B cell (primary cell): ENCODE data around the gene IL4R. TPM values are rescaled to one million over a fixed set of nuclear protein-coding genes. Genes with fewer than 3 reads are reported as not detected.

ENCODE experiments used
- ATAC-seq: fragments of 200-7000 bp; cut with Tn5 transposase; one replicate; pipeline ENCODE4 v1.10.0; 2021; ENCODE audit warnings: low read depth, mild to moderate bottlenecking, moderate number of reproducible peaks, moderate library complexity
- CTCF ChIA-PET: fragments of 350-600 bp; sonication (Branson Sonifier 250); formaldehyde crosslinking; loops from one replicate; lab custom pipeline; 2021; ENCODE audit warnings: antibody characterized with exemption, inconsistent platforms; lab: Charles Lee
- POLR2A ChIA-PET: fragments of 350-600 bp; sonication (Branson Sonifier 250); formaldehyde crosslinking; loops from one replicate; lab custom pipeline; 2021; ENCODE audit warnings: antibody characterized with exemption; lab: Charles Lee
- DNase-seq: peaks from one replicate; pipeline ENCODE4 v3.0.0; 2013
- H2AFZ ChIP-seq: 2 replicates; pipeline ENCODE4 v1.6.1; 2012; ENCODE audit warnings: mild to moderate bottlenecking, low read depth, low read length; ENCODE audit not compliant: insufficient read depth, poor library complexity, severe bottlenecking
- H3K27ac ChIP-seq, 2 donors: 1 replicate in 1 of 2; 2 replicates in 1 of 2; pipeline ENCODE4 v1.5.1; 2012 to 2013; ENCODE audit warnings: low read length in 2 of 2, mild to moderate bottlenecking in 2 of 2, moderate library complexity in 1 of 2
- H3K27me3 ChIP-seq, 4 experiments: fragments of 200-600 bp in 1 of 4; sonication (generic) in 1 of 4; replicated peaks in 1 of 4; 1 replicate in 2 of 4; 2 replicates in 2 of 4; pipeline versions ENCODE4 v1.6.1 to v1.7.0; 2013 to 2016; ENCODE audit warnings: low read length in 3 of 4, mild to moderate bottlenecking in 2 of 4, mixed read lengths in 1 of 4, moderate library complexity in 1 of 4; ENCODE audit not compliant: insufficient read depth in 4 of 4, control insufficient read depth in 3 of 4; ENCODE audit errors: control extremely low read depth in 1 of 4
- H3K36me3 ChIP-seq, 2 experiments: replicated peaks in 1 of 2; 1 replicate in 1 of 2; 2 replicates in 1 of 2; pipeline versions ENCODE4 v1.6.1 to v1.7.1; 2013; ENCODE audit warnings: low read length in 1 of 2; ENCODE audit not compliant: insufficient read depth in 2 of 2, control insufficient read depth in 1 of 2; ENCODE audit errors: control extremely low read depth in 1 of 2, extremely low read depth in 1 of 2
- H3K4me1 ChIP-seq, 2 donors: fragments of 200-600 bp in 1 of 2; sonication (generic) in 1 of 2; 1 replicate in 1 of 2; 2 replicates in 1 of 2; pipeline versions ENCODE4 v1.5.1 to v1.6.1; 2013 to 2017; ENCODE audit warnings: low read length in 2 of 2; ENCODE audit not compliant: control insufficient read depth in 2 of 2, insufficient read depth in 2 of 2
- H3K4me2 ChIP-seq: replicated peaks from 2 replicates; pipeline ENCODE3; 2012; ENCODE audit warnings: mild to moderate bottlenecking, low read depth, low read length; ENCODE audit not compliant: poor library complexity, severe bottlenecking
- H3K4me3 ChIP-seq, 5 experiments: fragments of 200-600 bp in 1 of 5; sonication (generic) in 1 of 5; 1 replicate in 3 of 5; 2 replicates in 2 of 5; pipeline versions ENCODE4 v1.5.1 to v1.7.0; 2011 to 2016; ENCODE audit warnings: low read length in 4 of 5, mild to moderate bottlenecking in 4 of 5, low read depth in 2 of 5, control low read depth in 1 of 5, moderate library complexity in 1 of 5; ENCODE audit not compliant: insufficient read depth in 1 of 5; ENCODE audit errors: control extremely low read depth in 1 of 5, extremely low read depth in 1 of 5
- H3K79me2 ChIP-seq: fragments of 200-600 bp; sonication (generic); one replicate; pipeline ENCODE4 v1.6.0; 2016; ENCODE audit warnings: low read length; ENCODE audit not compliant: control insufficient read depth, insufficient read depth
- H3K9ac ChIP-seq: fragments of 200-600 bp; sonication (generic); 2 replicates; pipeline ENCODE4 v1.6.1; 2017; ENCODE audit warnings: mild to moderate bottlenecking, low read length, moderate library complexity
- H3K9me3 ChIP-seq, 3 donors: one replicate each; pipeline versions ENCODE4 v1.6.1 to v1.7.1; 2013; ENCODE audit warnings: low read length in 2 of 3; ENCODE audit not compliant: control insufficient read depth in 2 of 3, insufficient read depth in 1 of 3; ENCODE audit errors: control extremely low read depth in 1 of 3
- H4K20me1 ChIP-seq: 2 replicates; pipeline ENCODE4 v1.6.0; 2012; ENCODE audit warnings: mild to moderate bottlenecking, low read length; ENCODE audit not compliant: insufficient read depth, control insufficient read depth, poor library complexity, severe bottlenecking
- H3K27ac Mint-ChIP-seq: one replicate; pipeline ENCODE4 v1.8.0; 2021; ENCODE audit warnings: mixed read lengths
- H3K27me3 Mint-ChIP-seq: one replicate; pipeline ENCODE4 v1.8.0; 2021; ENCODE audit warnings: mixed read lengths
- H3K4me1 Mint-ChIP-seq: one replicate; pipeline ENCODE4 v1.8.0; 2021; ENCODE audit warnings: mixed read lengths
- H3K4me3 Mint-ChIP-seq: one replicate; pipeline ENCODE4 v1.8.0; 2021; ENCODE audit warnings: mixed read lengths
- H3K9me3 Mint-ChIP-seq: one replicate; pipeline ENCODE4 v1.8.0; 2022; ENCODE audit warnings: mixed read lengths; ENCODE audit not compliant: insufficient read depth
- CTCF ChIP-seq: fragments of 200-600 bp; IDR thresholded peaks from one replicate; pipeline ENCODE4 v1.8.0; 2022; ENCODE audit warnings: antibody characterized with exemption, mild to moderate bottlenecking
- EZH2 ChIP-seq: IDR thresholded peaks from 2 replicates; pipeline ENCODE4 v1.6.1; 2012; ENCODE audit warnings: borderline replicate concordance, low read depth, mild to moderate bottlenecking, moderate library complexity, low read length; ENCODE audit not compliant: insufficient read depth, poor library complexity, severe bottlenecking
- WGBS: methylation state at CpG from one replicate; pipeline ENCODE4 v1.1.5; 2013; ENCODE audit warnings: missing lambda C conversion rate; ENCODE audit not compliant: insufficient coverage; 5-methylcytosine and 5-hydroxymethylcytosine counted together
- intact Hi-C: fragments of 100-400 bp; cut with micrococcal nuclease; formaldehyde crosslinking; loops from one replicate; pipeline ENCODE4 v1.10.0; 2022
- polyA plus RNA-seq: library from polyadenylated mRNA; depleted of rRNA; stranded (reverse); fragments of >200 nt; gene quantifications from 2 replicates; pipeline ENCODE4 v1.2.3, GENCODE V29; 2012
- total RNA-seq, 2 donors: library from RNA; stranded (reverse); fragments of 120-200 nt in 1 of 2; gene quantifications; 1 replicate in 1 of 2; 2 replicates in 1 of 2; pipeline versions ENCODE4 v1.2.3 to v1.2.4, GENCODE V29; 2013 to 2022

The IL4R gene
- total and polyA plus RNA-seq, 2 donors (not counting 1 experiment from before 2014, with no cell fraction given), result 311 to 966 TPM

GRCh38 chr16:27402964-27403600 is 89.3 kb downstream of the IL4R start:
- peak overlapping the region; percentile 86 for H3K9ac ChIP-seq
- 10% methylated on average over 19 of the region's 20 CpGs for WGBS
- ChIA-PET POLR2A (interaction anchor here (1.3 to 3.9 kb wide), 3 partner anchors 23 to 200 kb away, joined by 3 to 20 read pairs (median 12); partner anchors contain the start of gene KDM8), CTCF (interaction anchor here (1.2 to 3.4 kb wide), 6 partner anchors 29 to 169 kb away, joined by 6 to 20 read pairs (median 14); no protein-coding TSS in a partner anchor)
- no peaks in the 10 kb centered on the region for H3K27me3 ChIP-seq
- H4K20me1 ChIP-seq, result peaks cover 41% of the 10 kb centered on the region
- intact Hi-C loops, result loop anchor here (1.0 to 10.0 kb wide), 5 partner anchors 29 to 168 kb away; partner anchors contain the start of gene IL4R
- peak overlapping the region; percentile 54 to 90 (median 86) for H3K4me3 ChIP-seq
- peak overlapping the region; percentile 88 for H3K4me2 ChIP-seq
- Mint-ChIP-seq H3K4me3 (peak overlapping the region; percentile 98), H3K27ac (peak overlapping the region; percentile 97), H3K27me3 (no peaks in the 10 kb centered on the region), H3K9me3 (no peaks in the 10 kb centered on the region), H3K4me1 (peaks cover 90% of the 10 kb centered on the region)
- H2AFZ ChIP-seq, result no peak overlapping the region
- peak; percentile 90 for DNase-seq
- H3K79me2 ChIP-seq, result peaks cover 60% of the 10 kb centered on the region
- peaks cover 86 to 100% of the 10 kb centered on the region in 2 donors for H3K4me1 ChIP-seq
- ATAC-seq, result peak; percentile 35
- peaks cover 0 to 19% of the 10 kb centered on the region in 2 experiments for H3K36me3 ChIP-seq
- TF ChIP-seq EZH2, result no peak
- no peak for TF ChIP-seq CTCF
- H3K9me3 ChIP-seq, result peaks cover 0 to 4% (median 0%) of the 10 kb centered on the region in 3 donors
- H3K27ac ChIP-seq, result peak overlapping the region; percentile 90 to 96

- intact Hi-C loops, result loop anchor here (1.0 to 10.0 kb wide), 2 partner anchors 47 to 89 kb away; partner anchors contain the start of gene IL4R
- Mint-ChIP-seq H3K4me1 (peaks cover 92% of the 10 kb centered on the region), H3K9me3 (no peaks in the 10 kb centered on the region)
Measured at GRCh38 chr16:27403601-27403992, 89.8 kb downstream of the IL4R start.

More at GRCh38 chr16:27403601-27403992, 89.8 kb downstream of the IL4R start:
- H2AFZ ChIP-seq, result no peak overlapping the region
- H3K27me3 Mint-ChIP-seq, result no peaks in the 10 kb centered on the region
- WGBS, result 47% methylated on average over 6 of the region's 6 CpGs
- peaks cover 0 to 21% of the 10 kb centered on the region in 2 experiments for H3K36me3 ChIP-seq
- CTCF ChIA-PET, result interaction anchor here (0.8 to 2.7 kb wide), 4 partner anchors 30 to 168 kb away, joined by 3 to 14 read pairs (median 5); no protein-coding TSS in a partner anchor
- H3K79me2 ChIP-seq, result peaks cover 65% of the 10 kb centered on the region
- ATAC-seq (no peak), DNase-seq (no peak)
- H3K4me2 ChIP-seq, result peak overlapping the region; percentile 88
- H3K4me3 ChIP-seq, result peak overlapping the region; percentile 54 to 90 (median 86)
- peak overlapping the region; percentile 98 for H3K4me3 Mint-ChIP-seq
- peaks cover 43% of the 10 kb centered on the region for H4K20me1 ChIP-seq
- peak overlapping the region; percentile 90 to 96 for H3K27ac ChIP-seq
- H3K9me3 ChIP-seq, result no peaks in the 10 kb centered on the region
- no peaks in the 10 kb centered on the region for H3K27me3 ChIP-seq
- H3K9ac ChIP-seq, result peak overlapping the region; percentile 86
- TF ChIP-seq EZH2 (no peak), CTCF (no peak)
- peak overlapping the region; percentile 97 for H3K27ac Mint-ChIP-seq
- H3K4me1 ChIP-seq, result peaks cover 86 to 100% of the 10 kb centered on the region in 2 donors
- POLR2A ChIA-PET, result interaction anchor here (1.3 to 3.9 kb wide), 3 partner anchors 22 to 200 kb away, joined by 3 to 20 read pairs (median 7); partner anchors contain the start of gene KDM8
